GM11168 (cell line): Measurements from ENCODE around the gene CEMP1.

Source experiments
- in situ Hi-C: fragments of 300-500 bp; cut with MboI; formaldehyde crosslinking; loops from one replicate; pipeline ENCODE4 v1.12.0; 2022; ENCODE audit warnings: low sequenced_read_pairs; ENCODE audit not compliant: unreplicated experiment

CEMP1 gene

GRCh38 chr16:2490190-2491105 is 40.8 kb downstream of the CEMP1 start:
- in situ Hi-C loops, result loop anchor here (25.0 kb wide), 2 partner anchors 153 to 478 kb away; partner anchors contain the start of genes ABCA3, NPW and ZNF598

- in situ Hi-C loops, result loop anchor here (10.0 to 25.0 kb wide), 3 partner anchors 55 to 477 kb away; partner anchors contain the start of genes ABCA3, NPW and ZNF598
Observed at GRCh38 chr16:2489581-2489980, 41.6 kb downstream of the CEMP1 start.

GRCh38 chr16:2487903-2488531 is 43.2 kb downstream of the CEMP1 start:
- in situ Hi-C loops, result loop anchor here (10.0 to 25.0 kb wide), 3 partner anchors 53 to 476 kb away; partner anchors contain the start of genes ABCA3, NPW and ZNF598

GRCh38 chr16:2487517-2487842 is 43.7 kb downstream of the CEMP1 start:
- in situ Hi-C loops, result loop anchor here (10.0 to 25.0 kb wide), 3 partner anchors 53 to 475 kb away; partner anchors contain the start of genes ABCA3, NPW and ZNF598

GRCh38 chr16:2486645-2487516 is 44.3 kb downstream of the CEMP1 start:
- in situ Hi-C loops, result loop anchor here (10.0 to 25.0 kb wide), 3 partner anchors 52 to 475 kb away; partner anchors contain the start of genes ABCA3, NPW and ZNF598

GRCh38 chr16:2485811-2486507 is 45.2 kb downstream of the CEMP1 start:
- in situ Hi-C loops, result loop anchor here (10.0 to 25.0 kb wide), 3 partner anchors 51 to 474 kb away; partner anchors contain the start of genes ABCA3, NPW and ZNF598

- in situ Hi-C loops, result loop anchor here (10.0 to 25.0 kb wide), 3 partner anchors 50 to 473 kb away; partner anchors contain the start of genes ABCA3, NPW and ZNF598
Observed at GRCh38 chr16:2484898-2485508, 46.2 kb downstream of the CEMP1 start.

- in situ Hi-C loops, result loop anchor here (10.0 to 25.0 kb wide), 3 partner anchors 49 to 472 kb away; partner anchors contain the start of genes ABCA3, NPW and ZNF598
Observed at GRCh38 chr16:2483939-2484897, 47.0 kb downstream of the CEMP1 start.

- in situ Hi-C loops, result loop anchor here (10.0 to 25.0 kb wide), 3 partner anchors 48 to 471 kb away; partner anchors contain the start of genes ABCA3, NPW and ZNF598
Observed at GRCh38 chr16:2482708-2483534, 48.3 kb downstream of the CEMP1 start.

- in situ Hi-C loops, result loop anchor here (10.0 to 25.0 kb wide), 3 partner anchors 47 to 470 kb away; partner anchors contain the start of genes ABCA3, NPW and ZNF598
Observed at GRCh38 chr16:2482249-2482648, 49.0 kb downstream of the CEMP1 start.

GRCh38 chr16:2481676-2482075 is 49.5 kb downstream of the CEMP1 start:
- in situ Hi-C loops, result loop anchor here (10.0 to 25.0 kb wide), 3 partner anchors 47 to 469 kb away; partner anchors contain the start of genes ABCA3, NPW and ZNF598

- in situ Hi-C loops, result loop anchor here (10.0 to 25.0 kb wide), 3 partner anchors 46 to 469 kb away; partner anchors contain the start of genes ABCA3, NPW and ZNF598
Observed at GRCh38 chr16:2480948-2481347, 50.3 kb downstream of the CEMP1 start.
